Measurements from ENCODE around the gene CENPP.

- TF ChIP-seq CTCF (IDR thresholded peaks at IDR 0.05) (no peak), POLR2A (IDR thresholded peaks at IDR 0.05) (no peak)
Observed at GRCh38 chr9:92424340-92424739, 98.6 kb downstream of the CENPP start, which contains the start of gene OMD.
